ENCODE measurements around the gene EXOC4.

Gene EXOC4

GRCh38 chr7:133650069-133650468, 397.2 kb downstream of the EXOC4 start:
- in situ Hi-C loops (cut with HindIII; ENCODE audit: low sequenced_read_pairs) = no loop called here
- no peak for TF ChIP-seq CTCF (IDR thresholded peaks at IDR 0.05; ENCODE audit: low read depth, low read length, missing control alignments)
- peak; percentile 52 for DNase-seq (ENCODE audit: low read depth)
- H3K4me3 ChIP-seq (ENCODE audit: low read depth, low read length) = no peak overlapping the region

- DNase-seq (ENCODE audit: low read depth) = no peak
- in situ Hi-C loops (cut with HindIII; ENCODE audit: low sequenced_read_pairs) = no loop called here
- no peak overlapping the region for H3K4me3 ChIP-seq (ENCODE audit: low read depth, low read length)
- no peak for TF ChIP-seq CTCF (IDR thresholded peaks at IDR 0.05; ENCODE audit: low read depth, low read length, missing control alignments)
Measured at GRCh38 chr7:133650487-133651300, 397.8 kb downstream of the EXOC4 start.

- in situ Hi-C loops (cut with HindIII; ENCODE audit: low sequenced_read_pairs) = no loop called here
- H3K4me3 ChIP-seq (ENCODE audit: low read depth, low read length) = no peak overlapping the region
- no peak for DNase-seq (ENCODE audit: low read depth)
- TF ChIP-seq CTCF (IDR thresholded peaks at IDR 0.05; ENCODE audit: low read depth, low read length, missing control alignments) = no peak
Measured at GRCh38 chr7:133652547-133652946, 399.7 kb downstream of the EXOC4 start.

- no peak for DNase-seq (ENCODE audit: low read depth)
- no peak for TF ChIP-seq CTCF (IDR thresholded peaks at IDR 0.05; ENCODE audit: low read depth, low read length, missing control alignments)
- in situ Hi-C loops (cut with HindIII; ENCODE audit: low sequenced_read_pairs) = no loop called here
- no peak overlapping the region for H3K4me3 ChIP-seq (ENCODE audit: low read depth, low read length)
Measured at GRCh38 chr7:133654547-133654946, 401.7 kb downstream of the EXOC4 start.

- TF ChIP-seq CTCF (IDR thresholded peaks at IDR 0.05; ENCODE audit: low read depth, low read length, missing control alignments) = no peak
- no peak for DNase-seq (ENCODE audit: low read depth)
- H3K4me3 ChIP-seq (ENCODE audit: low read depth, low read length) = no peak overlapping the region
- in situ Hi-C loops (cut with HindIII; ENCODE audit: low sequenced_read_pairs) = no loop called here
Measured at GRCh38 chr7:133662276-133662675, 409.4 kb downstream of the EXOC4 start.

- TF ChIP-seq CTCF (IDR thresholded peaks at IDR 0.05; ENCODE audit: low read depth, low read length, missing control alignments) = no peak
- H3K4me3 ChIP-seq (ENCODE audit: low read depth, low read length) = no peak overlapping the region
- in situ Hi-C loops (cut with HindIII; ENCODE audit: low sequenced_read_pairs) = no loop called here
- no peak for DNase-seq (ENCODE audit: low read depth)
Measured at GRCh38 chr7:133662830-133663229, 410.0 kb downstream of the EXOC4 start.

All from astrocyte of the cerebellum (primary cell).